GM21825 (cell line): ENCODE data around the gene POFUT2.
"Not testable (repeated sequence)": the region's sequence is repeated elsewhere in the genome, so short reads cannot be mapped to it uniquely, and the experiment has no call there.

Experiments
- ATAC-seq: cut with Tn5 transposase; IDR thresholded peaks from one replicate; pipeline ENCODE4 v1.9.1; 2021; ENCODE audit warnings: mild to moderate bottlenecking, moderate library complexity; ENCODE audit not compliant: unreplicated experiment

Gene POFUT2

DNA sequence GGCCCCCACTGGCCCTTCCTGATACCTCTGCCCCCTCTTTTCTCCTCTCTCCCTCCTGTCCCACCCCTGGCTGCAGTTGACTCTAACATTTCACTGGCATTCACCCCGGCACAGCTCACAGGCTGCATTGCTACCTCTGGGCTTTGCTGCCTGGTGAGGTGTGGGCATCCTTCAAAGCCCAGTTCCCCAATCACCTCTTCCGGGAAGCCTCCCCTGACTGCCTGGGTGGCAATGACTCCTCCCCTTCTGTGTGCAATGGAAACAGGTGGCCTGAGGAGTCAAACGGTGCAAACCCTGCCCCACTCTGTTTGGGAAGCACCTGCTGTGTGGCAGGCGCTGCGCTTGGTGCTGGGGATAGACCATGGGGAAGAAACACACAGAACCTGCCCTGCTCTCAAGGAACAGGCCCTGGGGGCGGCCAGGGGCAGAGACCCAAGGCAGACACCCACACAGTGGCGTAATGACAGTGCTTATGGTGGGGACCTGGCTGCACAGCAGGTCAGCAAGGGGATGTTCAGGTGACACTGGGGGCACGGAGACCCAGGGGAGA is 39.3 kb upstream of the POFUT2 start:
- ATAC-seq: no peak

DNA sequence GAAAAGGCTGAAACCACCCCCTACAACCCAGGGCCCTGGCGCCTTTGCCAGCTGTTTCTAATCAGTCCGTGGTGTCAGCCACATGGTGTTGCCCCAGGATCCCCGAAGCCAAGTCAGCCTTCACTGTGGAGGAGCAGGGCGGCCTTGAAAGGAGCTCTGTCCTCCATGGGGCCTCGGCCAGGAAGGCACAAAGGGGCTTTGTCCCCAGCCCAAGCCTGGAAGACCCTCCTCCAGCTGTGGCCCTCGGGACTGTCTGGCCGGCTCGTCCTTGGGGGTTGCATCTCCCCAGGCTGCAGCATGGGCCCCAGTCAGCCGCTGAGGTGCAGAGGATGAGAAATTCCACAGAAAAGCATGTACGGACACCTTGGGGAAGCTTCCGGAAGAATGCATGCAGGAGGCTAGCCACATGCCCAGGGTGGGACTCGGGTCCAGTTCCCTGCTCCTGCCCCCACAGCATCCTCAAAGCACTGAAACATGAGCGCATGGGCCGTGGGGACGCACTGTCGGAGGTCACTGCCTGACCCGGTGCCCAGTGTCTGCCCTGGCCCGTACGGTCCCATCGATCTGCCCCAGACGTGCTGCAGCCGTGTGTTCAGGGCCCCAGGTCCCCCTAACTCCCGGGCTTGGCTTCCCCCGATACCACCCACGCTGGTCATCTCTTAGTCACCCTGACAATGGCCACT is 38.6 kb upstream of the POFUT2 start:
- no peak for ATAC-seq

DNA sequence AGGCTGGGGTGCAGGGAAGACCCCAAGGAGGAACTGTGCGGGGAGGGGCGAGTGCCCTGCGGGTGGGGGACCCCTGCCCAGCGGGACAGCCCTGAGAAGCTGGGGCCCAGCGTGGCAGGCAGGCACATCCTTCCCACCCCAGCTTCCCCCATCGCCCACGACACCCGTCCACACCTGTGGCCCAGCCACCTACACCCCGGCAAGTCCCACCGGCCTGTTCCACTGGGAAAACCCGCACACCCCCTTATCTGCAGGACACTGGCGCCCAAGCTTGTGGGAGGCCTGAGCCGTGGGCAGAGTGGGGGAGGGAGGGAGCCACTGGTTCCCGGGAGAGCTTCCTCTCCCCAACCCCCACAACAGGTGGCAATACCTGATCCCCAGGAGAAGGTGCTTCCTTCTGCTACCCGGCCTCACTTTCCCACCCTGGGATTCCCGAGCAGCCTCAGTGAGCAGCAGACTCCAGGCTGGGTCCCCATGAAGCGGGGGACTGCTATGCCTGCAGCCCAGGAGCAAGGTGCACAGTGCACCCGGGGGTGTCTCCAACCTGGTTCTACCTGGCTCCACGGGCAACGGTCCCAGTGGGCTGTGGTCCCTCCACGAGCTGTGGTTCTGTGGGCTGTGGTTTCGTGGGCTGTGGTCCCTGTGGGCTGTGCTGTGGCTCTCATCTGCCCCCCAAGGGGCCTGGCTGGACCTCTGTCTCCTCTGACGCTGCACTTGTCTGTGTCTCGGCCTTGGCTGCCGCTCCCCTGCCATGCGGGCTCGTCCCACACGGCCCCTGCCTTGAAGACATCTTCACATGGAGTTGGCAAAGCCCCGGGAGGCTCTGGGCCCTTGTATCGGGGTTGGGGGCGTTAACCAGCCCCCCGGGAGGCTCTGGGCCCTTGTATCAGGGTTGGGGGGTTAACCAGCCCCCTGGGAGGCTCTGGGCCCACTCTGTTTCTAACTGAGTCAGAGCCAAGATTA is 37.8 kb upstream of the POFUT2 start:
- no peak for ATAC-seq

DNA sequence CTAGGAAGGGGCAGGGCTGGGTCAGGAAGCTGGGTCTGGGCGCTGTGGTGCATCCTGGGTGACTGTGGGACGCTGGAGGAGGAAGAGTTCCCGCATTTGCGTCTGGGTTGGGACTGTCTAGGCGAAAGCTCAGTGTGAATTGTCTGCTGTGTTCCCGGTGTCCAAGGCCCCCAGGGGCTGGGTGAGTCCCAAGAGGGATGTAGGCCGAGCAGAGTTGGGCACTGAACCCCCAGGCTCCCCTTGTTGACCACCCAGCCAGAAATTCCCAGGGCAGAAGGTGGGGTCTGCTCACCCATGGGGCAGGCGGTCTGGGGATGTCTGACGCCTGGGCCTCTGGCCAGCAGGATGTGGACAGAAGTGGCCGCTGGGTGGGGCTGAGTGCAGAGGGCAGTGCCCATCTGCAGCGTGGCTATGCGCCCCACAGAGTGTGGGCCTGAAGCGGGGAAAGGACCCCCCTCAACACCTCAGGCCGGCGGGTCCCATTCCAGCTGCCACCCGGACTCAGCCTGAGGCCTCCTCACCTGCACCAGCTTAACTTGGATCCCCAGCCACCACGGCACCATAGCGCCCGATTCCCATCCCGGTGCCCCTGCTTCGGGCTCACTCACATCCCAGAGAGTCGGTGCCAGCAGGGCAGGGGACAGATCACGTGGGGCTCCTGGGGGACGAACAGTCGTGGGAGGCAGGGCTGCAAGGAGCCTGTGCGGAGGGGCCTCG is 37.0 kb upstream of the POFUT2 start:
- no peak for ATAC-seq

DNA sequence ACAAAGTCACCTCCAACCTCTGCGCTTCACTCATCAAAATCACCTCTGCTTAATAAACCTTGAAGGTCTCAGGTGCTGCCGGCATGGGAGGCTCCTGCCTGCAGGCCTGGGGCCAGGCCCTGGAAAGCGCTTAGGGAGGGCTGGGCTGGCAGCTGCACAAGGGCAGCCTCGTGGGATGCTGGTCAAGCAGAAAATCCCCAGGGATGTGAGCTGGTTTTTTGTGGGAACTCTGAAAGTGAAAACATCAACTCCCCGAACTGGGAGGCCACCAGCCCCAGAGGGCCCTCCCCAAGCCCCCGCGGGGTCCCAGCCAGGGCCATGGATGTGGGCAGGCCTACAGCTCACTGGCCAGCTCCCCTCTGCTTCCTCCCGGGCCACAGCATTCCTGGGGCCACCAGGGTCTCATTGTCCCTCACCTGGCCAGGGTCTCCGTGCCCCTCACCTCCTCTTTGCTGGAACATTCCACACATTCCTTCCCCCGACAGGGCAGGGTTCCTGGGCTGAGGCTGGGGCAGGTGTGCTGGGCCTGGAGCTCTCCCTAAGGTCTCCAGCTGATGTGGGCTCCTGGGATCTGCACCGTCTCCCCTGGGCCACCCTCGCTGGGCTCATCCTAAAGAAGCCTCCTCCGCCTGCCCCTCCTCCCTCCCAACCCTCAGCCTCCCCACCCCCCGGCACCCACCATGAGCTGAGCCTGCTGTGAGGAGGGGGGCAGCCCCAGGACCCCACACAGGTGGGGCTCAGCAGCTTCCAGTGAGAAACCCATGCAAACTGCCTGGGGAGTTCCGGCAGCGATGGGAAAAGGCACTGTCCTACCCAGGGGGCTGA is 36.0 kb upstream of the POFUT2 start:
- no peak for ATAC-seq

DNA sequence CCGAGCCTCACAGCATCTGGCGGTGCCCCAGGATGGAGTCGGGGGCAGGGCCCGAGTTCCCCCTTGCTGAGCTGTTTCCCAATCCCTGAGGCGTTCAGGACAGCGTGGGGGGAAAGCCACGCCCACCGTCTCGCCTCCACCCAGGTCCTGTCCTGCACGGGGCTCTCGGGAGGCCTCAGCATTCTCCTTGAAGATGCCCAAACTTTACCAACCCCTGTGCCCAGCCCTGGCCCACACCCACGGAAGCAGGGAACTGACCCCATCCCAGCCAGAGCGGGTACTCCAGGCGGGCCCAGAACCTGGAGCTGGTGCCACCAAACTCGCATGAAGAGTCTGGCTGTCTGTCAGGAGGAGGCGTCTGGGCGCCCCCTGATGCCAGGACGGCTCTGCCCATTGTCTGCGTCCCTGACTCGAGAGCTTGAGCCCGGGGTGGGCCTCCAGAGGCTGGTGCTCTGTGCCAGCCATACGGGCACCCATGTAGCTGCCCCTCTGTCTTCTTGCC is 35.3 kb upstream of the POFUT2 start:
- ATAC-seq: no peak

DNA sequence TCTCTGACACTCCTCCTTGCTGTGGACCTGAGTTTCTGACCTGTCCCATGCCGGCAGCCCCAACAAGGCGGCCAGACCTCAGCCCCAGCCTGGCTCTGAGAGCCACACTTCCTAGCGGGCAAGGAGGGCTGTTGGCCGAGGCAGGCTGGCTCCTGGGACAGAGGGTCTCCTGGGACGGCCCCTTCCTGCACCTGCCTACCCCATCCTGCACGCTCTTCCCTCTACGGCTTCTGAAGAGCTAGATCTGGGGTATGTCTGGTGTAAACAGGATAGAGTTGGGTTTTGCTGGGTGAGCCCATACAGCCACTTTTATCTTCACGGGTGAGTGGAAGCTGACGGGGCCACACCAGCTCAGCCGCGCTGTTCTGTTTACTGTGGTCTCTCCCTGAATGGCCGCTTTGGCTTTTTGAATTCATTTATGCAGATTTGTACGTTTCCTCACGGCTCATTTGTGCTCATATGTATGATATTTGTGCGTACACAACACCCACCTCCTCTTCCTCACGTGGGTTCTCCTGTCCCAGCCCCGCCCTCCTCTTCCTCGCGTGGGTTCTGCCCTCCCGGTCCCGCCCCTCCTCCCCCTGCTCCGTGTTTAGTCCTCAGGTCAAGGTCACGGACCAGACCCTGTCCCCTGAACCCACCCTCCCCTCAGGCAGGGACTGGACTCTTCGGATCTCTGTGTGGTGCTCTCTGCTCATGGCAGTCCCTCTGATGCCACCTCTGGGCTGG is 34.7 kb upstream of the POFUT2 start:
- ATAC-seq: no peak

DNA sequence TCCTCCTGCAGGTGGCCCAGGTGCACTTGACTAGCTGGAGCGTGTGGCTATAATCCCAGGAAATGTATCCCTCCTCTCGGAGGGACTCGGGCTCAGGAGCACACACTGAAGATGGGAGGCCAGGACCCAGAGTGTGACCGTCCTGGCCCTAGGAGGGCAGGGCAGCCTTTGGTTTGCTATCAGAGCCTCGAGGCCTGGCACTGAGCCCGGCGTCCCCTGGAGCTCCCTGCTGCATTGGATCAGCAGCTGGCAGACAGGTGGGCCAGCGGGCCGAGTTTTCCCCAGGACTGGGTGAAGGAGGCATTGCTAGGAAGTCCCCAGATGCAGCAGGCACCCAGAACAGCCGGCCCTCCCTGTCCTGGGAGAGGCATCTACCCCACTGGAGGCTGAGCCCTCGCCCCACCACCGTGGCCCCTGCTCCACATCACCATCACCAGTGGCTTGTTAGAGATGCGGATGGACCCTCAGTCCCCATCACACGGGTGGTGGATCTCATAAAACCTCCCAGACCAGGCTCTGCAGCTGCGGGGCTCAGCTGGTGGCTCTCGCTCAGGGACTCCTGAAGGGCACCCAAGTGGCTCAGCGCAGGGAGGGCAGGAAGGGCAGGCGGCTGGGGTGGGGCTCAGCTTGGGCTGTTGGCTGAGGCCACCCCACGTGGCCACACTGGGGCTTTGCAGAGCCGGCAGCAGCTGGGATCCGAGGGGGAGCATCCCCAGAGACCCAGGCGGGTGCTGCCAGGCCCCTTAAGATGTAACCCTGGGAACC is 32.7 kb upstream of the POFUT2 start:
- no peak for ATAC-seq

DNA sequence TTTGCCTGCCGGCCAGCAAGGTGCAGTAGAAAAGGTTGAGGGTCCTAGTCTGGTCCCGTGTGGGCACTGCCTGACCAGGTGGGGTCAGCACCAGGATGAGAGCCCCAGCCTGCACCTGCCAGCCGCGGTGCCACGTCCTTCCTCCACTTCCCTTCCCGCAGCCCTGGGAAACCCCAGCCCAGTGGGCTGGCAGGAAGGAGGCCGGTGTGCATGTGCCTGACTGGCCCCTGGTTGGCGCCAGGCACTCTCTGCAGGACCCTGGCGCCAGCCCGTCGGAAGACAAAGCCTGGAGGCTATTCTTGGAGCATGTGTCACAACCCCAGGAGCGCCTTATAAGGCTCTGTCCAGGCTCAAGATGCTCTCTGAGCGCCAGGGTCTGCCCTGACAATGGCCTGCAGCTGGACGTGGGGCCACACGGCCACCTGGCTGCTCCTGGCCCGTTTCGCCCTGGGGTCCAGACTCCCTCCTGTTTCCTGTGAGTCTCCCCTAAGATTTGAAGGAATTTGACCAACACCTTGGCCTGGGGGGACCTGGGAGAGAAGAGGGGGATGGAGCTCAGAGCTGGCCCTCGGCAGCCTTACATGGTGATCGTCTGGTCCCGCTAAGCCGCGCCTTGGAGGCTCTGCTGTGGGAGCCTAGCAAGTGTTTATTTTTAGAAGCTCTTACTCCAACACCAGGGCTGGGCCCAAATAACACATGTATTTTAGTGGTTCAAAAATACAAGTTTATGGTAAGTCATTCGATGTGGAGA is 31.9 kb upstream of the POFUT2 start:
- no peak for ATAC-seq

DNA sequence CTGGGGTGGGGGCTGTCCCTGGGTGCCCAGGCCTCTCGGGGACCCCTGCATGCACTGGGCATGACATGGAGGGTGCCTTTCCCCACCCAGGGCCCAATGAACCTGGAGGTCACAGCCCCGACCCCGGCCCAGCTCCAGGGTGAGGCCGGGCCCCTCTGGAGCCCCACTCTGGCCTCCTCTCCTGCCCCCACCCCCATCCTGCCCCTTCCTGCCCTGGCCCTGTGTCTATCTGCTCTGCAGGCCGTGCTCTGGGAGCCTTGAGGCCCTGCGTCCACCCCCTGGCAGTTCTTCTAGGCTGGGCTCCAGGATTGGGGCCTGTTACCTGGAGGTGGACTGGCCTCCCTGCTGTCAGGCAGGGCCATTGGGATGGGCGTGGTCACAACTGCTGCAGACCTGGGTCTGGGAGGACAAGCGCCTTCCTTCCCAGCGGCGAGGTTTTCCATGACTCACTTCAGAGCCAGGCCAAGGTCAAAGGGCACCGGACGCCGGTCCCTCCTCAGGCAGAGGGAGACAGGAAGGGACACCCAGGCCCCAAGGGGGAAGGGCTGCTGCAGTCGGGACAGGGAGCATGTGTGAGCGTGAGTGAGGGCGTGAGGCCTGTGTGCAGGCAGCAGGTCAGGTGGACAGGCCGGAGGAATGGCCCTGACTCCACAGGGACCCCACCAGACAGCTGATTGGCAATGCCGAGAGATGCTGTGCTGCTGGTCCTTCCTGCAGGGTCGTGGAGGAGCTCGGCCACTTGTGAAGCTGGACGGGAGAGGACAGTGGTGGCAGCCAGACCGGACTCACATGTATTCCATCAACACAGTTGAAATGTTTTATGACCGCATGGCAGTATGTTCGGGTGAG is 31.1 kb upstream of the POFUT2 start:
- no peak for ATAC-seq

DNA sequence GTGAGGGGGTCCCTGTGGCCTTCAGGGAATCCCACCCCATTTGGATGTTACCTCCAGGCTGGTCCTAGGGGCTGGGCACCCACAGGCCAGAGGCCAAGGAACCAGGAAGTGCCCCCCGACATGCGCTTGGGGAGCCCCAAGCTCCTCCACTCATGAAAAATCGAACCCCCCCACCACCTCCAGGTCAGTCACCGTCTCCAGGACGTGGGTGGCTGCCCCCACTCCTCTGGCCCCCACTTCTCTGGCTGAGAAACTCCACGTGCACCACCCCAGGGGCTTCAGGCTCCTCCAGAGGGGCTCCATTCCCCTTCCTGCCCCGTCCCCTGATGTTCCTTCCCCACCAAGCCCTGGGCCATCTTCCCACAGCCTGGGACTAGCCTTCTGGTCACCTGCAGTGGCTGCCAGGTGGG is 30.5 kb upstream of the POFUT2 start:
- ATAC-seq: no peak

DNA sequence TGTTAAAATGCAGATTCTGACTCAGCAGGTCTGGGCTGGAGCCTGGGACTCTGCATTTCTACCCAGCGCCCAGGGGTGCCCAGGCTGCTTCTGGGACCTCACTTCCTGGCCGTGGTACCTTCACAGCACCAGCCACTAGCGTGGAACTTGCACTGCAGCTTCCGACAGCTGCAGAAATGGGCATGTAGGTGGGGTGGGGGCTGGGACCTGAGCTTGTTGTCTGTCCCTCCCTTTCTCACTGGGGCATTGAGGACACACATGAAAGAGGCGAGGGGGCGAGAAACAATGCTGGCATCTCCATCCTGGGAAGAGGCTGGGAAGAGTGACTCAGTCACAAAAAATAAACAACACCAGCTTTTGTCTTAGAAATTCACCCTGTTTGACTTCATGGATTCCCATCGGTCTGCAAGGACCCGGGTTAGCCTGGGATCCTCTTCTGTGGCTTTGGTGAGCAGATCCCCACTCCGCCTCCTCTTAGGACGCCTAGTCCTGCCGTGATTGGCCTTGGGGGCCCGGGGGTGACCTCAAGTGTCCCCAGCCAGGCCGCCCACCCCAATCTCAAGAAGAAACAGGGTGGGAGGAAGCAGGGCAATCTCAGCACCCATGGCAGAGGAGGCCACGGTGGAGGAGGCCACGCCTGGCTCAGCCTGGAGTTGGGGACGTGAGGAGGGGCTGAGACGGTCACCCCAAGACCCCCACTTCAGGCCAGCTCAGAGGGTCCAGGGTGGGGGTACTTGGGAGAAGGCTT is 29.9 kb upstream of the POFUT2 start:
- no peak for ATAC-seq

DNA sequence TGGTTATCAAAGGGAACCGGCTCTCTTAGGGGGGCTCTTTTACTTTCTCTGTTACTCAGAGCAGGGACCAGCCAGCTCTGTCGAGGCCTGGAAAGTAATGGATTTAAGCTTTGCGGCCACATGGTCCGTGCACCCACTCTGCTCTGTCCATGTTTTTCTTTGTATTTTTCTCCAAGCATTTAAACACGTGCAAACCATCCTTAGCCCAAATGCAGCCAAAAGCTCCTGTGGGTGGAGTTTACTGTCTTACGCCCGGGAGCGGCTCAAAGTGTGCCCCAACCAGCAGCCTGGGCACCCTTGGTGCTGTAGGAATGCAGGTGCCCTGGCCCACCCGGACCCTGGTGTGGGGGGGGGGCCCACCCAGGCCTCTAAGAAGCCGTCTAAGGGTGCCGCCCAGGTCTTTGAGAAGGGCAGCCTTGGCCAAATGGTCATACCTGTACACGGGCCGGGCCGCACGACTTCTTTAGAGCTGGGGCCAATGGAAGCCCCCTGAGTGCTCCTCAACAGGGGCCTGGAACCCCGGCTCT is 29.2 kb upstream of the POFUT2 start:
- no peak for ATAC-seq

DNA sequence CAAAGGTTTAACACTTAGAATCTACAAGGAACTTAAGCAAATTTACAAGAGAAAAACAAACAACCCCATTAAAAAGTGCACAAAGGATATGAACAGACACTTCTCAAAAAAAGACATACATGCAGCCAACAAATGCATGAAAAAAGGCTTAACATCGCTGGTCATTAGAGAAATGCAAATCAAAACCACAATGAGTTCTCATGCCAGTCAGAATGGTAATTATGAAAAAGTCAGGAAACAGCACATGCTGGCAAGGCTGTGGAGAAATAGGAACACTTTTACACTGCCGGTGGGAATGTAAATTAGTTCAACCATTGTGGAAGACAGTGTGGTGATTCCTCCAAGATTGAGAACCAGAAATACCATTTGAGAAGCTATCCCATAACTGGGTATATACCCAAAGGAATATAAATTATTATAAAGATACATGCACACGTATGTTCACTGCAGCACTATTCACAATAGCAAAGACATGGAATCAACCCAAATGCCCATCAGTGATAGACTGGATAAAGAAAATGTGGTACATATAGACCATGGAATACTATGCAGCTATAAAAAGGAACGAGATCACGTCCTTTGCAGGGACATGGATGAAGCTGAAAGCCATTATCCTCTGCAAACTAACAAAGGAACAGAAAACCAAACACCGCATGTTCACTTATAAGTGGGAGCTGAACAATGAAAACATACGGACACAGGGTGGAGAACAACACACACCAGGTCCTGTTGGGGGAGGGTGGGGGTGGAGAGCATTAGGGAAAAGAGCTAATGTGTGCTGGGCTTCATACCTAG is 28.2 kb upstream of the POFUT2 start:
- ATAC-seq: not testable (repeated sequence)

DNA sequence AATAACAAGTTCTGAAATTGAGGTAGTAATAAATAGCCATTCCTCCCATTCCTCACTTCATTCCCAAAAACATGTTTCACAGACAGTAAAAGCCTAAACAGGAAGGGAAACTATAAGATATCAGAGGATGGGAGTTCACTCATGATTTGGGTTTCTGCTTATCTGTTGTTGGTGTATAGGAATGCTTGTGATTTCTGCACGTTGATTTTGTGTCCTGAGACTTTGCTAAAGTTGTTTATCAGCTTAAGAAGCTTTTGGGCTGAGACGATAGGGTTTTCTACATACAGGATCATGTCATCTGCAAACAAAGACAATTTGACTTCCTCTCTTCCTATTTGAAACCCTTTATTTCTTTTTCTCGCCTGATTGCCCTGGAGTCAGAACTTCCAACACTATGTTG is 26.0 kb upstream of the POFUT2 start:
- no peak for ATAC-seq
